GOT3 (cell line): ENCODE results near the gene SSR1.
A peak's percentile ranks its signal among the peaks of the same experiment; 100 is the strongest.
"Not testable (repeated sequence)": the region's sequence is repeated elsewhere in the genome, so short reads cannot be mapped to it uniquely, and the experiment has no call there.

Source experiments
- DNase-seq: peaks from one replicate; lab custom pipeline; 2025; ENCODE audit warnings: mixed read lengths; lab: John Stamatoyannopoulos, UW

SSR1 gene

DNA sequence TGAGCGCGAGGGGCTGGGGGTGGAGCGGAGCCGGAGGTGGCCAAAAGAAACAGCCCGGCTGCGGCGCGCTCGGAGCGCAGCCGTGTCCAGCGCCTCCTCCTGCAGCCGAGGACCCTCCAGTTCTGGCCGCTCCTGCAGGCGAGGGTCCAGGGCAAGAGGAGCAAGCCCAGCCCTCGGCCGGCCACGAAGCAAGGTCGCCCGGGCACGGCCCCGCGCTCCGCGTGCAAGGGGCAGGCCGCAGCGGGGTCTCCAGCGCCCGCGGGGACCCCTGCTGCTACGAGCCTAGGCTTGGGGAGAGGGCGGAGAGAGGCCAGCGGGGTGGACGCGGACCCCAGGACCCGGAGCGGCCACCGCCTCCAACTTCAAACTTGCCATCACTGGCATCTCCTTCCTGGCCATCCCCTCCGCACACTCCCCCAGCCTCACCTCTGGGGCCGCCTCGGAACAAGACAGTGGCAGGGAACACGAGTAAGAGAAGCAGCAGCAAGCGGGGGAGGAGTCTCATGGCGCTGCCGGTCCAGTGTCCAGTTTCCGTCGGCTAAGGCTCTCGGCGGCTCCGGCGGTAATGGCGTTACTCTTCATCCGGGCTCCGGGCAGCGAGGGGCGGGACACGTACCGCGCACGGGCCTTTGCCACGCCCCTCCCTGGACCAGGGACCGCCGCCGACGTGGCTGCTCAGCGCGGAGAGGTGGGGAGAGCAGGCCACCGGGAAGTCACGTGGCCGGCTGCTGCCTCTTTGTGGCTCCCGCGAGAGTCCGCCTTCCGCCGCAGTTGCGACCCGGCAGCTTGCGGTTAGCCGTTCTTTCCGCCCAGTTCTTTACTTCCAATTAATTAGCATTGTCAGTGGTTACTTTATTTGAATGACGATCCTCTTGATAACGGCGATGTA lies at the start of gene SSR1:
Gene SSR1, minus strand, starts transcription at position 584 of the 889 bp plus-strand sequence. Its CDS starts 79 bp downstream, at position 505.
- DNase-seq, result peak; percentile 90

- not testable (repeated sequence) for DNase-seq
These were observed 38.9 kb upstream of the SSR1 start for GRCh38 chr6:7351916-7352315.

DNA sequence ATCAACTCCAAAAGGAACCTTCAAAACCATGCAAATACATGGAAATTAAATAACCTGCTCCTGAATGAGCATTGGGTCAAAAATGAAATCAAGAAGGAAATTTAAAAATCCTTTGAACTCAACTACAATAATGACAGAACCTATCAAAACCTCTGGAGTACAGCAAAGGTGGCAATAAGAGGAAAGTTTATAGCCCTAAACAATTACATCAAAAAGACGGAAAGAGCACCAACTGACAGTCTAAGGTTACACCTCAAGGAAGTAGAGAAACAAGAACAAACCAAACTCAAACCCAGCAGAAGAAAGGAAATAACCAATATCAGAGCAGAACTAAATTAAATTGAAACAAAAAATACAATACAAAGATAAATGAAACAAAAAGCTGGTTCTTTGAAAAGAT lies 37.6 kb upstream of the SSR1 start:
- not testable (repeated sequence) for DNase-seq

GRCh38 chr6:7347551-7347997 lies 34.6 kb upstream of the SSR1 start:
- not testable (repeated sequence) for DNase-seq

GRCh38 chr6:7344773-7345450 lies 31.9 kb upstream of the SSR1 start:
- not testable (repeated sequence) for DNase-seq

DNA sequence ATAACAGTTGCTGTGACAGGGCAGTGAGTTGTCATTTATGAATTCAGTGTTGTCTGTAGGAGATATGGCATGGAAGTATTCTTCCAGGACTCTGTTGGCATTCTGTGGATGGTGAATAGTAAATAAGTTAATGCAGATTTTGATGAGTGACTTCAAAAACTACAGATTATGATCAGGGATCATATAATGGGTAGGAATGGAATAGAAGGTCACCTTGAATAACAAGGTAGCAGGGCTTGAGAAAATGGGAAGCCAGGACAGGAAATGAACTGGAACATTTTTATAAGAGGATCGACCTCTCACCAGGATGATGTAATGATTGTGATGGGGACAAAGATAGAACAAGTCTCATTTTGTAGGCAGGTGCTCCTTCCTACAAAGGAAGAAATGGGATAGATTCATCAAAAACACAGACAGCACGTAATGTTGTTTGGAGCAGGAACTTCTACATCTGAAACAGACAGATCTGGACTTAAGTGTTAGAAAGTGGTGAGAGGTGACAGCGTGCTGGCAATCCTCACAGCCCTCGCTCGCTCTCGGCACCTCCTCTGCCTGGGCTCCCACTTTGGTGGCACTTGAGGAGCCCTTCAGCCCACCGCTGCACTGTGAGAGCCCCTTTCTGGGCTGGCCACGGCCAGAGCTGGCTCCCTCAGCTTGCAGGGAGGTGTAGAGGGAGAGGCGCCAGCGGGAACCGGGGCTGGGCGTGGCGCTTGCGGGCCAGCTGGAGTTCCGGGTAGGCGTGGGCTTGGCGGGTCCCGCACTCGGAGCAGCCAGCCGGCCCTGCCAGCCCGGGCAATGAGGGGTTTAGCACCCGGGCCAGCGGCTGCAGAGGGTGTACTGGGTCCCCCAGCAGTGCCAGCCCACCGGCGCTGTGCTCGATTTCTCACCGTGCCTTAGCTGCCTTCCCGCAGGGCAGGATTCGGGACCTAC lies 30.8 kb upstream of the SSR1 start:
- DNase-seq, result no peak

- DNase-seq, result no peak
These were observed 29.2 kb upstream of the SSR1 start for GRCh38 chr6:7341989-7342742.

GRCh38 chr6:7341271-7341670 lies 28.3 kb upstream of the SSR1 start:
- no peak for DNase-seq

GRCh38 chr6:7339007-7339732 lies 26.2 kb upstream of the SSR1 start:
- DNase-seq, result not testable (repeated sequence)

DNA sequence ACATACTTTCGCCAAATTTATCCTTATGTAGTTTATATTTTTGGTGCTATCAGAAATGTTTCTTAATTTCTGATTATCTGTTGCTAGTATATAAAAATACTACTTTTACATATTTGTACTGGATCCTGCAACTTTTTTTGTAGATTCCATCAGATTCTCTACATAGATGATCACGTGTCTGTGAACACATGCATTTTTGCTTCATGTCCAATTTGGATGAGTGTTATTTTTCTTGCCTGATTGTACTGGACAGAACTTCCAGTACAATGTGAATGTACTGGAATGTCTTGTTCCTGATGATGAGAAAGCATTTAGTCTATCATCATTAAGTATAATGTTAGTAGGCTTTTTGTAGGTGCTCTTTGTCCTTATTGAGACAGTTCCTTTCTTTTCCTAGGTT lies 25.0 kb upstream of the SSR1 start:
- no peak for DNase-seq

GRCh38 chr6:7335519-7335918 lies 22.5 kb upstream of the SSR1 start:
- DNase-seq, result no peak

DNA sequence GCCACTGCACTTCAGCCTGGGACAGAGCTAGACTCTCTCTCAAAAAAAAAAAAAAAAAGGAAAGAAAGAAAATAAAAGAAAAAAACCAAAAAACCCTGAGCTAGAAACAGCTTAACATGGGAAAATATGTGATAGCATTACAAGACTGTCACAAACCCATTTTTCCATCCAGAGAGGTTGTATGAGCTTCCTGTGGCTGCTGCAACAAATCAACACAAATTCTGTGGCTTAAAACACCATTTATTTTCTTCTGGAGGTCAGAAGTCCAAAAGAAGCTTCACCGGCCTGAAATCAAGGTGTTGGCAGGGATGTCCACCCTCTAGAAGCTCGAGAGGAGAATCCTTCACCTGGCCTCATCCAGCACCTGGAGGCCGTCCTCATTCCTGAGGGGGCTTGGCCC lies 21.7 kb upstream of the SSR1 start:
- DNase-seq, result no peak

- DNase-seq, result no peak
These were observed 19.2 kb upstream of the SSR1 start for GRCh38 chr6:7332090-7332745.

DNA sequence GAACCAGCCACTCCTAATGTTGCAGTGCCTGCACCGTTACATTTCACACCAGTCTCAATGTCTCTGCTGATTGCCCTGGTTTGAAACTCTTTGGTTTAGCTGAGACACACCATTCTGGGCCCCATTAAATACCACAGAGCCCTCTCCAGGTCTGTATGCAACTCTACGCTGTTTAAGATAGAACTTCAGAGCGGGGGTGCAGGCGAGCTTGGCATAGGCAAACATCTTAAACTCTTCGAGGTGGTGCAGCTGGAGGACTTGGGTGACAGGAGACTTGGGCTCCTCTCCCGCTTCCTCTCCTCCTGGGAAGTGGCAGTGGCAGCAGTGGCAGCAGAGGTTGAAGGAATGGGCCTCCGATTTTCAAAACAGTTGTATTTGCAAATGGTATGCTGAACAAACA lies 18.5 kb upstream of the SSR1 start:
- DNase-seq, result no peak

DNA sequence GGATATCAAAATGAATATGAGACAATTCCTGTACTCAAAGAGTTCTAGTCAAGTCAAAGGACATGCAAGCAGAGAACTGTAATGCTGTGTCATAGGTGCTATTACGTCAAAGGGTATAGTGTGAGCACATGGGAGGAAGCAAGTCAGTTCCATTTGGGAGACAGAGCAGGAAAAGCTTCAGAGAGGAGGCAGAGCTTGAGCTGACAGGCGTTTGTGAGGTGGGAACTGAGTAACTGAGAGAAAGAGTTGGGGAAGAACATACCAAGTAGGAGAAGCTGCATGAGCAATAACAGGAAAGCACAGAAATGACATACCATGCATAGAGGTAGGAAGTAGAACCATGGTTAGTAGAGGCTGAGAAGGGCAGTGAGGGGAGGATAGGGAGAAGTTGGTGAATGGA lies 15.2 kb upstream of the SSR1 start:
- DNase-seq, result no peak

DNA sequence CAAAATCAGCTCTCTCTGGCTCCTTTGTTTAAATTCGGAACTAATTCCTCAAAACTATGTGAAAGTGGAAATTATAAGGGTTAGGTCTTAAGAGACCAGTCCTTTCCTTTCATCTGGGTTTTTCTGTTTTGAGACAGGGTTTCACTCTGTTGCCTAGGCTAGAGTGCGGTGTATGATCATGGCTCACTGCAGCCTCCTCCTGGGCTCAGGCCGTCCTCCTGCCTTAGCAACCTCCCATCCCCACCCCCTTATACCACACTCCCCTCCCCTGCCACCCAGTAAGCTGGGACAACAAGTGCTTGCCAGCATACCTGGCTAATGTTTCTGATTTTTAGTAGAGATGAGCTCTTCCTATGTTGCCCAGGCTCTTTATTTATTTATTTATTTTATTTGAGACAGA lies 12.8 kb upstream of the SSR1 start:
- DNase-seq, result no peak

DNA sequence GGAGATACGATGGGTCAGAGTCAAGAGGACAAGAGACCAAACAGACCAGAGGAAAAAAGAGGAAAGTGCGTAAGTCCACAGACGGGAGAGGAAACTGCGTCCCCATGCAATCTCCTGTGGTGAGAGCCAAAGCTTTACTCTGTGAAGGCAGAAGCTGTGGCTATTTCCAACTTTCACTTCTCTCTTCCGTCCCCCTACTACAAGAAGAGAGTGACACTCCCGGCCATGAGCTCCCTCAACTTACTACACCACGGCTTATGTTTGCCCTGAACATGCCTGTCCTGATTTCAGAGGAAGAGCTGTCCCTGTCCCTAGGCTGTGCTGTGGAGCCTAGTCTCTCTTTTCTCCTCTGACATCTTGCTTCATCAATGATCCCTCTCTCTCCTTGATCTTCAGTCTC lies 11.5 kb upstream of the SSR1 start:
- no peak for DNase-seq

GRCh38 chr6:7323074-7323473 lies 10.1 kb upstream of the SSR1 start:
- no peak for DNase-seq

- DNase-seq, result not testable (repeated sequence)
These were observed 8.9 kb upstream of the SSR1 start for GRCh38 chr6:7321866-7322265.

GRCh38 chr6:7319406-7319805 lies 6.4 kb upstream of the SSR1 start:
- not testable (repeated sequence) for DNase-seq
